Ovary (tissue), 9 donors: ENCODE measurements around the gene IMMP2L. TPM values are rescaled to one million over a fixed set of nuclear protein-coding genes. Genes with fewer than 3 reads are reported as not detected.

Experiments used
- DNase-seq, 5 donors: peaks; one replicate each; pipeline ENCODE4 v3.0.0-alpha.2; 2019 to 2020
- H3K27ac ChIP-seq, 2 donors: fragments of 200-600 bp; one replicate each; pipeline versions ENCODE4 v1.5.1 to v1.8.0; 2019 to 2022
- H3K27me3 ChIP-seq: fragments of 200-600 bp; one replicate; pipeline ENCODE4 v1.8.0; 2022
- H3K36me3 ChIP-seq: fragments of 200-600 bp; sonication (generic); one replicate; pipeline ENCODE4 v1.5.1; 2019
- H3K4me1 ChIP-seq: one replicate; pipeline ENCODE4 v1.8.1; 2013; ENCODE audit warnings: mild to moderate bottlenecking, moderate library complexity; ENCODE audit not compliant: insufficient read depth
- H3K4me3 ChIP-seq: fragments of 200-600 bp; sonication (generic); one replicate; pipeline ENCODE4 v1.5.1; 2017
- H3K9me3 ChIP-seq, 2 donors: fragments of 200-600 bp in 1 of 2; sonication (generic) in 1 of 2; one replicate each; pipeline versions ENCODE4 v1.5.1 to v1.8.1; 2013 to 2019; ENCODE audit warnings: mild to moderate bottlenecking in 1 of 2, moderate library complexity in 1 of 2
- CTCF ChIP-seq, 3 donors: fragments of 450-650 bp in 2 of 3; fragments of 200-600 bp in 1 of 3; IDR thresholded peaks; one replicate each; pipeline versions ENCODE4 v1.5.1 to v1.8.0; 2016 to 2022; ENCODE audit warnings: antibody characterized with exemption in 3 of 3, mild to moderate bottlenecking in 1 of 3
- EP300 ChIP-seq: sonication (generic); formaldehyde crosslinking; IDR thresholded peaks from one replicate; pipeline ENCODE4 v1.6.1; 2017; ENCODE audit warnings: antibody characterized with exemption
- POLR2A ChIP-seq: fragments of 450-650 bp; IDR thresholded peaks from one replicate; pipeline ENCODE4 v1.6.1; 2017; ENCODE audit warnings: antibody characterized with exemption, mild to moderate bottlenecking, moderate library complexity
- WGBS, 3 donors: extraction: QIAGEN DNeasy Blood & Tissue Kit in 1 of 3; methylation state at CpG; one replicate each; pipeline versions ENCODE4 v1.1.5 to v1.1.7; 2013 to 2017; 5-methylcytosine and 5-hydroxymethylcytosine counted together
- intact Hi-C, 4 donors: fragments of 100-400 bp; cut with DNase I; formaldehyde crosslinking; loops; one replicate each; pipeline versions ENCODE4 v1.11.0 to v1.15.1; 2022 to 2023
- polyA plus RNA-seq, 2 donors: library from polyadenylated mRNA; stranded (reverse); fragments of 200-250 nt in 1 of 2; fragments of 350-450 nt in 1 of 2; fragmentation: Illumina TruSeq in 1 of 2; extraction: RNeasy Lipid Tissue Mini Kit (QIAGEN cat#74804) in 1 of 2; gene quantifications; one replicate each; pipeline ENCODE4 v1.2.3, GENCODE V29; 2013 to 2014
- total RNA-seq, 7 donors: library from RNA; depleted of rRNA in 2 of 7; stranded (reverse); fragments of >200 nt in 2 of 7; fragmentation: NEBNext Ultra II Directional in 3 of 7; extraction: Animal tissue kit (Norgen Biotek cat#: 25700) in 3 of 7; gene quantifications; one replicate each; pipeline versions ENCODE4 v1.1.0 to v1.2.4, GENCODE V29; 2016 to 2023
- donor health status: DM: no; HTN: no; CAD: no; lungs with moderate emphysema.
- donor health status: DM: no; HTN: no; CAD: no.
- donor health status: Bipolar disorder and iron deficiency.
- donor health status: DM: yes; HTN: yes; CAD: no.
- donor health status: DM: no; HTN: no; CAD: no.
- donor health status: DM: yes; HTN: yes; CAD: no.

IMMP2L gene
- total and polyA plus RNA-seq, 9 donors, result 19.5 to 36.9 (median 29.9) TPM

- Histone ChIP-seq H3K27me3 (no peaks in the 10 kb centered on the region), H3K9me3 (no peaks in the 10 kb centered on the region), H3K36me3 (no peaks in the 10 kb centered on the region), H3K27ac (no peak overlapping the region), H3K4me3 (no peak overlapping the region), H3K4me1 (no peaks in the 10 kb centered on the region)
- TF ChIP-seq EP300 (no peak), CTCF (IDR thresholded peaks at IDR 0.05) (no peak), POLR2A (no peak)
- DNase-seq, result no peak
- intact Hi-C loops, result no loop called here
- WGBS, 3 donors, result 84 to 87% (median 86%) methylated on average over 5 of the region's 5 CpGs
Measured at GRCh38 chr7:111083413-111083812, 478.9 kb downstream of the IMMP2L start.

- no peak for DNase-seq
- Histone ChIP-seq H3K36me3 (no peaks in the 10 kb centered on the region), H3K4me3 (no peak overlapping the region), H3K27me3 (no peaks in the 10 kb centered on the region), H3K27ac (no peak overlapping the region), H3K9me3 (no peaks in the 10 kb centered on the region), H3K4me1 (no peaks in the 10 kb centered on the region)
- no peak for TF ChIP-seq POLR2A
- no peak for TF ChIP-seq EP300
- TF ChIP-seq CTCF (IDR thresholded peaks at IDR 0.05), result no peak
- WGBS, 3 donors, result 4 to 30% (median 8%) methylated on average over 4 of the region's 4 CpGs
- intact Hi-C loops, result no loop called here
Measured at GRCh38 chr7:111082351-111082750, 479.9 kb downstream of the IMMP2L start.

- Histone ChIP-seq H3K4me1 (no peaks in the 10 kb centered on the region), H3K27me3 (no peaks in the 10 kb centered on the region), H3K9me3 (no peaks in the 10 kb centered on the region), H3K4me3 (no peak overlapping the region), H3K27ac (no peak overlapping the region), H3K36me3 (no peaks in the 10 kb centered on the region)
- intact Hi-C loops, result no loop called here
- TF ChIP-seq EP300 (no peak), POLR2A (no peak), CTCF (IDR thresholded peaks at IDR 0.05) (no peak)
- WGBS, 3 donors, result 80 to 89% (median 81%) methylated on average over 4 of the region's 4 CpGs
- no peak for DNase-seq
Measured at GRCh38 chr7:111081546-111082267, 480.6 kb downstream of the IMMP2L start.

GRCh38 chr7:111080495-111081105, 481.7 kb downstream of the IMMP2L start:
- H3K9me3 ChIP-seq, result no peaks in the 10 kb centered on the region
- H3K36me3 ChIP-seq, result no peaks in the 10 kb centered on the region
- 97 to 100% (median 98%) methylated on average over 1 of the region's 1 CpG for WGBS, 3 donors
- no peak overlapping the region for H3K4me3 ChIP-seq
- no peaks in the 10 kb centered on the region for H3K4me1 ChIP-seq
- DNase-seq, result no peak
- TF ChIP-seq POLR2A (no peak), CTCF (IDR thresholded peaks at IDR 0.05) (no peak), EP300 (no peak)
- intact Hi-C loops, result no loop called here
- no peak overlapping the region for H3K27ac ChIP-seq
- no peaks in the 10 kb centered on the region for H3K27me3 ChIP-seq
